ENCODE measurements around the gene NKX3-2. TPM values are rescaled to one million over a fixed set of nuclear protein-coding genes. Genes with fewer than 3 reads are reported as not detected.
A peak's percentile ranks its signal among the peaks of the same experiment; 100 is the strongest.

NKX3-2 gene
- total and polyA plus RNA-seq, 9 of the 15 experiments (the other 6 are each of a cell fraction or from before 2014, with no cell fraction given), result 0.03 to 0.81 (median 0.27) TPM; not detected in 1

DNA sequence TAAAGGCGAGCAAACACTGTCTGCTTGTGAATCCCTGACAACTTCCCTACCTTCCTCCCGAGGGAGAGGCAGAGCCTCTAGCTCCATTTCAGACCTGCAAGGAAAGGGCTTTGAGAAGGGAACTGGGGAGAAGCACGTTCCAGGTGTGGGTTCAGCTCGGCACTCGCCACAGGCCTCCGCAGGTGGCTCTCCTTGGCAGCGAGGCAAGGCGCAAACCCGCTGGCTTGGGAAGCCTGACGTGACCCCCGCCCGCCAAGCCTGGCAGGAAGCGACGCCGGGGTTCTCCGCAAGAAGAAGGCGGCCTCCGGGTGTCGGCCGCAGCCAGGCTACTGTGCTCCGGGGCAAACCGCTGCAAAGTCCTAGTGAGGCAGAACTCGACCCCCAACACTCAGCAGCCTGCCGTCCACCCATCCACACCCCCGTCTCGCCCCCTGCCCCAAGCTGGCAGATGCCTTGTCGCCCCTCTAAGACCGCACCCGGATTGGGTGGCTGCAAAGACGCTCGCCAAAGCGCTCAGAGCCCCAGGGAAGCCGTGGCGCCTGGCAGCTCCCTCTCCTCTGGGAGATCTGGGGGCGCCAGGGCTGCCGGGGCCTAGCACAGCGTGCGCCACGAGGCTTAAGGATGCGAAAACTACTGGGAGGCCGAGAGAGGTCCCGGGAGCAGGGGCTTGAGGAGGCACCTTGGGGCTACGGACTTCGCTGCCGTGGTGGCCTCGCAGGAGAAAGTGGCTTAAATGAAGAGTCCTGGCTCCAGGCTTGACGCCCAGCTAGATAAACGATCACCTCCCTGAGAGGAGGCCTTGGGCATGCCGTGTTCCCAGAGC, 21.8 kb downstream of the NKX3-2 start:
- H3K27me3 ChIP-seq (ENCODE audit: control insufficient read depth in 2 of 2, insufficient read depth in 2 of 2, low read length in 2 of 2), result peaks cover 4 to 28% of the 10 kb centered on the region in 2 experiments; a peak in 3 of 5 replicates
- H3K79me2 ChIP-seq (ENCODE audit: control insufficient read depth, insufficient read depth, low read length), result no peaks in the 10 kb centered on the region
- ChIA-PET POLR2A (interaction anchor here (0.6 to 1.2 kb wide), 3 partner anchors 9 to 11 kb away, joined by 3 to 4 read pairs (median 3); no protein-coding TSS in a partner anchor), CTCF (ENCODE audit: low intra/inter-chr PET ratio) (no interaction called here)
- no peak for ATAC-seq
- no peaks in the 10 kb centered on the region for H3K9me3 ChIP-seq (replicated peaks; ENCODE audit: control insufficient read depth, insufficient read depth, low read depth, low read length)
- 27% methylated on average over 41 of the region's 49 CpGs for WGBS (ENCODE audit: insufficient coverage, low coverage, missing lambda C conversion rate)
- H3K4me2 ChIP-seq (ENCODE audit: insufficient read depth, low read length), result no peak overlapping the region
- H3K9ac ChIP-seq (ENCODE audit: insufficient read depth in 1 of 2, low read depth in 2 of 2, low read length in 2 of 2), result no peak overlapping the region
- DNase-seq (ENCODE audit: extremely low read depth in 1 of 4, low spot score in 3 of 4), result peak in 1 of 4 experiments; percentile 4
- no peak overlapping the region for H3K4me3 ChIP-seq
- no peak for FAIRE-seq
- no peak overlapping the region for H3K27ac ChIP-seq (ENCODE audit: extremely low read depth, low read depth, low read length)
- no peaks in the 10 kb centered on the region for H3K36me3 ChIP-seq (ENCODE audit: control insufficient read depth, insufficient read depth, low read length)
- no peaks in the 10 kb centered on the region for H3K9me1 ChIP-seq (ENCODE audit: control insufficient read depth, insufficient read depth, low read length)
- no TSS peak for BruUV-seq (replicated peaks)
- in situ Hi-C loops (cut with MboI), result no loop called here
- intact Hi-C loops (cut with micrococcal nuclease), result no loop called here
- H2AFZ ChIP-seq (ENCODE audit: low read depth, low read length), result no peak overlapping the region
- H4K20me1 ChIP-seq (replicated peaks; ENCODE audit: control insufficient read depth, insufficient read depth, low read length), result no peaks in the 10 kb centered on the region
- H3K4me1 ChIP-seq (replicated peaks in 1 of 2; ENCODE audit: control insufficient read depth in 2 of 2, insufficient read depth in 2 of 2, low read length in 2 of 2), result peaks cover 4 to 15% of the 10 kb centered on the region in 2 experiments; a peak in 4 of 5 replicates
- TF ChIP-seq MAFF (IDR thresholded peaks at IDR 0.05; ENCODE audit: low read length), result no peak
- TF ChIP-seq, protein P1, sequence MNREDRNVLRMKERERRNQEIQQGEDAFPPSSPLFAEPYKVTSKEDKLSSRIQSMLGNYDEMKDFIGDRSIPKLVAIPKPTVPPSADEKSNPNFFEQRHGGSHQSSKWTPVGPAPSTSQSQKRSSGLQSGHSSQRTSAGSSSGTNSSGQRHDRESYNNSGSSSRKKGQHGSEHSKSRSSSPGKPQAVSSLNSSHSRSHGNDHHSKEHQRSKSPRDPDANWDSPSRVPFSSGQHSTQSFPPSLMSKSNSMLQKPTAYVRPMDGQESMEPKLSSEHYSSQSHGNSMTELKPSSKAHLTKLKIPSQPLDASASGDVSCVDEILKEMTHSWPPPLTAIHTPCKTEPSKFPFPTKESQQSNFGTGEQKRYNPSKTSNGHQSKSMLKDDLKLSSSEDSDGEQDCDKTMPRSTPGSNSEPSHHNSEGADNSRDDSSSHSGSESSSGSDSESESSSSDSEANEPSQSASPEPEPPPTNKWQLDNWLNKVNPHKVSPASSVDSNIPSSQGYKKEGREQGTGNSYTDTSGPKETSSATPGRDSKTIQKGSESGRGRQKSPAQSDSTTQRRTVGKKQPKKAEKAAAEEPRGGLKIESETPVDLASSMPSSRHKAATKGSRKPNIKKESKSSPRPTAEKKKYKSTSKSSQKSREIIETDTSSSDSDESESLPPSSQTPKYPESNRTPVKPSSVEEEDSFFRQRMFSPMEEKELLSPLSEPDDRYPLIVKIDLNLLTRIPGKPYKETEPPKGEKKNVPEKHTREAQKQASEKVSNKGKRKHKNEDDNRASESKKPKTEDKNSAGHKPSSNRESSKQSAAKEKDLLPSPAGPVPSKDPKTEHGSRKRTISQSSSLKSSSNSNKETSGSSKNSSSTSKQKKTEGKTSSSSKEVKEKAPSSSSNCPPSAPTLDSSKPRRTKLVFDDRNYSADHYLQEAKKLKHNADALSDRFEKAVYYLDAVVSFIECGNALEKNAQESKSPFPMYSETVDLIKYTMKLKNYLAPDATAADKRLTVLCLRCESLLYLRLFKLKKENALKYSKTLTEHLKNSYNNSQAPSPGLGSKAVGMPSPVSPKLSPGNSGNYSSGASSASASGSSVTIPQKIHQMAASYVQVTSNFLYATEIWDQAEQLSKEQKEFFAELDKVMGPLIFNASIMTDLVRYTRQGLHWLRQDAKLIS (CRISPR knock-in tag; IDR thresholded peaks at IDR 0.05), result no peak
- no peak for TF ChIP-seq ZBTB8A (IDR thresholded peaks at IDR 0.05; ENCODE audit: partially characterized antibody)
- TF ChIP-seq, protein P2, sequence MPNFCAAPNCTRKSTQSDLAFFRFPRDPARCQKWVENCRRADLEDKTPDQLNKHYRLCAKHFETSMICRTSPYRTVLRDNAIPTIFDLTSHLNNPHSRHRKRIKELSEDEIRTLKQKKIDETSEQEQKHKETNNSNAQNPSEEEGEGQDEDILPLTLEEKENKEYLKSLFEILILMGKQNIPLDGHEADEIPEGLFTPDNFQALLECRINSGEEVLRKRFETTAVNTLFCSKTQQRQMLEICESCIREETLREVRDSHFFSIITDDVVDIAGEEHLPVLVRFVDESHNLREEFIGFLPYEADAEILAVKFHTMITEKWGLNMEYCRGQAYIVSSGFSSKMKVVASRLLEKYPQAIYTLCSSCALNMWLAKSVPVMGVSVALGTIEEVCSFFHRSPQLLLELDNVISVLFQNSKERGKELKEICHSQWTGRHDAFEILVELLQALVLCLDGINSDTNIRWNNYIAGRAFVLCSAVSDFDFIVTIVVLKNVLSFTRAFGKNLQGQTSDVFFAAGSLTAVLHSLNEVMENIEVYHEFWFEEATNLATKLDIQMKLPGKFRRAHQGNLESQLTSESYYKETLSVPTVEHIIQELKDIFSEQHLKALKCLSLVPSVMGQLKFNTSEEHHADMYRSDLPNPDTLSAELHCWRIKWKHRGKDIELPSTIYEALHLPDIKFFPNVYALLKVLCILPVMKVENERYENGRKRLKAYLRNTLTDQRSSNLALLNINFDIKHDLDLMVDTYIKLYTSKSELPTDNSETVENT (CRISPR knock-in tag; IDR thresholded peaks at IDR 0.05), result no peak
- TF ChIP-seq ZFP36 (IDR thresholded peaks at IDR 0.05; ENCODE audit: low read depth, low read length, partially characterized antibody), result no peak
- no peak for TF ChIP-seq ILF3 (IDR thresholded peaks at IDR 0.05; ENCODE audit: borderline replicate concordance)
- TF ChIP-seq CXXC5 (CRISPR knock-in tag; IDR thresholded peaks at IDR 0.05), result no peak
- TF ChIP-seq, protein P3, sequence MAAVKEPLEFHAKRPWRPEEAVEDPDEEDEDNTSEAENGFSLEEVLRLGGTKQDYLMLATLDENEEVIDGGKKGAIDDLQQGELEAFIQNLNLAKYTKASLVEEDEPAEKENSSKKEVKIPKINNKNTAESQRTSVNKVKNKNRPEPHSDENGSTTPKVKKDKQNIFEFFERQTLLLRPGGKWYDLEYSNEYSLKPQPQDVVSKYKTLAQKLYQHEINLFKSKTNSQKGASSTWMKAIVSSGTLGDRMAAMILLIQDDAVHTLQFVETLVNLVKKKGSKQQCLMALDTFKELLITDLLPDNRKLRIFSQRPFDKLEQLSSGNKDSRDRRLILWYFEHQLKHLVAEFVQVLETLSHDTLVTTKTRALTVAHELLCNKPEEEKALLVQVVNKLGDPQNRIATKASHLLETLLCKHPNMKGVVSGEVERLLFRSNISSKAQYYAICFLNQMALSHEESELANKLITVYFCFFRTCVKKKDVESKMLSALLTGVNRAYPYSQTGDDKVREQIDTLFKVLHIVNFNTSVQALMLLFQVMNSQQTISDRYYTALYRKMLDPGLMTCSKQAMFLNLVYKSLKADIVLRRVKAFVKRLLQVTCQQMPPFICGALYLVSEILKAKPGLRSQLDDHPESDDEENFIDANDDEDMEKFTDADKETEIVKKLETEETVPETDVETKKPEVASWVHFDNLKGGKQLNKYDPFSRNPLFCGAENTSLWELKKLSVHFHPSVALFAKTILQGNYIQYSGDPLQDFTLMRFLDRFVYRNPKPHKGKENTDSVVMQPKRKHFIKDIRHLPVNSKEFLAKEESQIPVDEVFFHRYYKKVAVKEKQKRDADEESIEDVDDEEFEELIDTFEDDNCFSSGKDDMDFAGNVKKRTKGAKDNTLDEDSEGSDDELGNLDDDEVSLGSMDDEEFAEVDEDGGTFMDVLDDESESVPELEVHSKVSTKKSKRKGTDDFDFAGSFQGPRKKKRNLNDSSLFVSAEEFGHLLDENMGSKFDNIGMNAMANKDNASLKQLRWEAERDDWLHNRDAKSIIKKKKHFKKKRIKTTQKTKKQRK (IDR thresholded peaks at IDR 0.05; ENCODE audit: borderline replicate concordance, low read depth, low read length), result no peak
- TF ChIP-seq KDM1A (IDR thresholded peaks at IDR 0.05), result no peak
- TF ChIP-seq NFIX (CRISPR knock-in tag; IDR thresholded peaks at IDR 0.05; ENCODE audit: low read depth), result no peak
- no peak for TF ChIP-seq BRD4 (IDR thresholded peaks at IDR 0.05)
